Stimulated activated memory B cell treated with anti-CD40 and anti-IgM and Interleukin-4, amounts not matched to agents 10 μg/mL and 1 μg/mL and 100 μg/mL, for 72 hours (primary cell): ENCODE results near the gene SLC8A1.

Experiments used
- ATAC-seq: fragments of 150-1000 bp; cut with Tn5 transposase; 2 replicates; pipeline ENCODE4 v1.10.0; 2021
- H3K27ac Mint-ChIP-seq: one replicate; pipeline ENCODE4 v1.8.0; 2022; ENCODE audit warnings: mild to moderate bottlenecking, mixed read lengths
- H3K27me3 Mint-ChIP-seq: one replicate; pipeline ENCODE4 v1.8.0; 2022; ENCODE audit warnings: mixed read lengths
- H3K36me3 Mint-ChIP-seq: one replicate; pipeline ENCODE4 v1.8.0; 2022; ENCODE audit warnings: mixed read lengths
- H3K4me1 Mint-ChIP-seq: one replicate; pipeline ENCODE4 v1.8.0; 2022; ENCODE audit warnings: mixed read lengths
- H3K4me3 Mint-ChIP-seq: one replicate; pipeline ENCODE4 v1.8.0; 2022; ENCODE audit warnings: mild to moderate bottlenecking, moderate library complexity, mixed read lengths
- H3K9me3 Mint-ChIP-seq: one replicate; pipeline ENCODE4 v1.8.0; 2022; ENCODE audit warnings: mixed read lengths

The SLC8A1 gene

DNA sequence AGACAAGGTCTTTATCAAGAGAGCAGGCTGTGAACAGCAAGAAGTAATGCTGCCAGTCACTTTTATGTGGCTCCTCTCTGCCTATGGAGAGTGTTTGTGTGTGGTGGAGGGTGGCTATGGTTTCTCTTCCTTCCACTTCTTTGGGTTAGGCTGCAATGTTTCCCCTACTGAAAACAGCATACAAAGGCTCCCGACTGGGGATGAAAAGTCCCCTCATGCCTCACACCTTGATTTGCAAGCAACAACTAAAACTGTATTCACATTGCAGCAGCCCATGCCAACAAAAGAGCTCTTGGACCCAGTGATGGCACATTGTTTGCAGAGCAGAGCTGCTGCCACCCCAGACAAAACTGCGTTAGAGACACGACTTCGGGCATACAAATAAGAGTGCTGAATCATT, 301.6 kb downstream of the SLC8A1 start:
- H3K27ac Mint-ChIP-seq = no peak overlapping the region
- ATAC-seq = no peak
- H3K9me3 Mint-ChIP-seq = no peaks in the 10 kb centered on the region
- no peaks in the 10 kb centered on the region for H3K27me3 Mint-ChIP-seq
- no peaks in the 10 kb centered on the region for H3K4me1 Mint-ChIP-seq
- no peaks in the 10 kb centered on the region for H3K36me3 Mint-ChIP-seq
- H3K4me3 Mint-ChIP-seq = no peak overlapping the region

DNA sequence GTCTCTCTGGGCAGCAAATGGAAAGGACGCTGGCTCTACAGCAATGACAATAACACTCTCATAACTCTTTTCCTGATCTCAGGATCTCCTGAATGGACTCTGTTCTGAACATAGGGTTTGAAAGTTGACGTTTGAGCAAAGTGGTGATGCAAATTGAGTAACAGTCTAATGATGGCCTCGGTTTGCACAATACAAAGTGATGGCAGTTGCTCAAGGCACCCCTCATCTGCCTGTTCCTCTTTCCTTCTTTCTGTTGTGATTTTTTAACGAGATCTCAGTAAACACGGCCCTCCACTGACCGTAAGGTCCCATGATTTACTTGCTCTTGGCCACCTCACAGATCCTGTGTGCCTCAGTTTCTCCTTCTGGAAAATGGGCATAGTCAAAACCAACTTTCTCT, 303.6 kb downstream of the SLC8A1 start:
- no peaks in the 10 kb centered on the region for H3K36me3 Mint-ChIP-seq

DNA sequence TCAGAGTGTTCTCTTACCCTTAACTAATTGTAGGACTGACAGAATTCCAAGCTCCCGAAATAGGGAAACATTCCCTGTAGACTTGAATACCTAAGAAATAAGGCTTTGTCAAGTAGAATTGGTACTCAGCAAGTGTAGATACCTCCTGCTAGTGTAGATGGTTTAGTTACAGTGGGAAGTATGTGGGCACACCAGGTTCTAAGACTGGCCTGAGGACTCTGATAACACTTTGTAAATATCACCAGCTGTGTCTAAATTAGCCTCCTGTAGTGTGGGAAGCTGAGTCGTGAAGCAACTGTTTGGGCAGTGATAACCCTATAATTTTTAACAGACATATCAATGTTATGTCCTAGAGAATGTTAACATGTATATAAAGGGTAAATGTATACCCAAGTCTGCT, 304.5 kb downstream of the SLC8A1 start:
- no peak for ATAC-seq
- H3K27ac Mint-ChIP-seq = no peak overlapping the region

More for the DNA sequence above, 303.6 kb downstream of the SLC8A1 start:
- Mint-ChIP-seq H3K27me3 (no peaks in the 10 kb centered on the region), H3K27ac (no peak overlapping the region), H3K4me1 (no peaks in the 10 kb centered on the region), H3K9me3 (no peaks in the 10 kb centered on the region), H3K4me3 (no peak overlapping the region)
- ATAC-seq = no peak

DNA sequence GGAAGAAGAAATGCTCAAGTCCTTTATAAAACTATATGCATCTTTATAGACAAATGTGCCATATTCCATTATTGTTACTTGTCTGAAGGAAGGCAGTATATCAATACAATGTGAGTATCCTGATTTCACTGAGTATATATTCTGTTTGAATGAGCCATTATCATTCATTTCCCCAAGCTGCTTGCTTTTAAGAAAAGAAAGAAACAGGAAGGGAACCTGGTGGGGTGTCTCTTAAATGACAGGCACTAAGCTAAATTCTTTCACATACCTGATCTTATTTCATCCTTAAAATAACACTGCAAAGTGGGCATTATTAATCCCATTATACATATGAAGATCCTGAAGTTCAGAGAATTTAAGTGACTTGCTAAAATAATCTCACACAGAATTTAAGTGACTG, 307.9 kb downstream of the SLC8A1 start:
- Mint-ChIP-seq H3K4me1 (no peaks in the 10 kb centered on the region), H3K4me3 (no peak overlapping the region), H3K9me3 (no peaks in the 10 kb centered on the region), H3K36me3 (no peaks in the 10 kb centered on the region), H3K27ac (no peak overlapping the region), H3K27me3 (no peaks in the 10 kb centered on the region)
- no peak for ATAC-seq

More for the DNA sequence above, 304.5 kb downstream of the SLC8A1 start:
- H3K4me3 Mint-ChIP-seq = no peak overlapping the region
- no peaks in the 10 kb centered on the region for H3K4me1 Mint-ChIP-seq
- no peaks in the 10 kb centered on the region for H3K9me3 Mint-ChIP-seq
- no peaks in the 10 kb centered on the region for H3K36me3 Mint-ChIP-seq
- no peaks in the 10 kb centered on the region for H3K27me3 Mint-ChIP-seq

DNA sequence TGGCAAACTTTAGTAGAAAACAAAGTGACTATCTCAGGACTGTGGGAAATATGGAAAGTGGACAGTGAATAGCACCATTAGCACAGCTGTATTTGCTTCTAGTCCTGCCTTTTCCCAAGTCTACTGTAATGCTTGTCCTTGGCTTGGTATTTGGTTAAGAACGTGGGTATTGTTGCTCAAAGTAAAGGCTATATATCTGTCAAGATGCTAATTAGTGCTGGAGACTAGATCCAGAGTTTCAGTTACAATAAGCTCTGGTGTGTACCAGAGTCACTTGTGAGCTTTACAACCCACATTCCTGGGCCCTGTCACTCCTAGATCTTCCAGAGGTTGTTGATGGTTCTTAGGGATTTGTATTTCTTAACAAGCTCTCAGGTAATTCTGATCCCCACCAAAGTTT, 313.6 kb downstream of the SLC8A1 start:
- Mint-ChIP-seq H3K27ac (no peak overlapping the region), H3K9me3 (no peaks in the 10 kb centered on the region), H3K36me3 (no peaks in the 10 kb centered on the region), H3K27me3 (no peaks in the 10 kb centered on the region), H3K4me3 (no peak overlapping the region), H3K4me1 (no peaks in the 10 kb centered on the region)
- ATAC-seq = no peak

DNA sequence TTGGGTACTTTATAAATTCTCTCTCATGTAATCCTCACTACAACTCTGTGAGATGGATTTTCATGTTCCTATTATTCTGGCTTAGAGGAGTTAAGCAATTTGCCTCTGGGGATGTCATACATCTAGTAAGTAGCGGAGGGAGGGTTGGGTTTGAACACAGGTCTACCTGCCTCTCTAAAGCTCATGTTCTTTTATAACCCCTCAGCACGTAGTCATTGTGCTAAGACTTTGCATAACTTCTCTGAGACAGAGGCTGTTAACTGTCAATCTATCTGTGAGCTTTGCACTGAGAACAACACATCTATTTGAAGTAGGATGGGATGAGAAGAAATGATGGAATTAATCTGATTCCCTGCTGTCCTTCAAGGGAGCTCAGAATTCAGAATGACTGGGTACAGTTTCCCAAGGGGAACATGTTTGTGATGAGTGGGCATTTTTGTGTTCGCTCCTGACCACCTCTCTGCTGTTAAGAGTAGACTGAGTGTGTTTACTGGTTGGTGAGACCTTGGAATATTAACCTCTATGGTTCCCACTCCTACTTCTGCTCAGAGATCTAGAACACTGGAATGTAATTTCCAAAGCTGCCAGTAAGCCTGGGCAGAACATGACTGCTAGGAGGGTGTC, 320.7 kb downstream of the SLC8A1 start:
- no peaks in the 10 kb centered on the region for H3K36me3 Mint-ChIP-seq
- no peaks in the 10 kb centered on the region for H3K9me3 Mint-ChIP-seq
- no peak overlapping the region for H3K4me3 Mint-ChIP-seq
- ATAC-seq = no peak
- H3K27ac Mint-ChIP-seq = no peak overlapping the region
- no peaks in the 10 kb centered on the region for H3K27me3 Mint-ChIP-seq
- H3K4me1 Mint-ChIP-seq = no peaks in the 10 kb centered on the region

DNA sequence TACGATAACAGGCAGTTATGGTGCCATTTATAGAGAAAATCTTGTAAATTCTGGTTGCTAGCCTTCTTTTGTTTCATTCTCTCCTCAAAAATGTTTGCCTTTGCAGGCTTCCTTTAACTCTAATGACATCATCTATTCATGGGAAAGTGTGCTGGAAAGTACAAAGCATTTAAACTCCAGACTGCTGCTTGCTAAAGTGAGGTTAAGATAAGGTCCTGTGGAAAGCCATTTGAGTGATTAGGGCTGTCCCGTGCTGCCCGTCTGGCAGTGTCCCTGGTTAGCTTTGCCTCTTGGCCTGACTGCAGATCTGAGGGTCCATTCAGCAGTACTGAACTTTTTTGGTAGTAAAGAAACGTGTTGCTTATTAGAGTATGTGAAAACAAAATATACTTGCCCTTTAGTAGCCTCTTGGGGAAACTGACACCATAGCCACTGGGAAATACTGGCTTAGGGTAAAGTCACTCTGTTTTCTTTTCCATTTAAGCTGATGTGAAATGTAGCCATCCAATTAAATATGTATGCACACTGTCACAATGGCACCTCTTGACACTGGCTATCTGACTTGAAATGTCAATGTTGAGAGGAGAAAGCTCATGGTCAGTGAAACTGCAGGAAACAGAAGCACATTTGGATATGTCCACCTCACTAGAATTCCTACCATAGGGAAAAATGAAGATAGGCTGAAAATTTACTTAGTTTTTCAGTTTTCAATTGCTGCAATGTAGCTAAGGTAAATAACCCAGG, 321.5 kb downstream of the SLC8A1 start:
- no peaks in the 10 kb centered on the region for H3K27me3 Mint-ChIP-seq
- ATAC-seq = no peak
- H3K9me3 Mint-ChIP-seq = no peaks in the 10 kb centered on the region

DNA sequence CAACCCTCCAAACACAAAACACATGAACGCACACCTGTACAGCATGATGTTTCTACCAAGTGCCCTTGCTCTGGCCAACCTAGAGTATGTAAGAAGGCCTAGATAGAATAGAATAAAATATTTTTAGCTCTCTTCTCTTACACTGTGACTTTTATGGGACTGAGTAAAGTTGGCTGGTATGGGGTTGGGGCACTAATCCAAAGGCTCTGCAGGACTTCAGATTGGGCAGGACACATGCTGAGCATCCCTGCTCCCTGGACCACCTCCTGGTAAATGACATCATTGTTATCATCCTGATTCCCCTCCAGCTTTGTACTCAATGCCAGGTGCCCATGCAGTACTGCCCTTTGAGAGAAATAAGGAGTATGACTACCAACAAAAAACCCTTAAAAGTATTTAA, 322.2 kb downstream of the SLC8A1 start:
- Mint-ChIP-seq H3K36me3 (no peaks in the 10 kb centered on the region), H3K27me3 (no peaks in the 10 kb centered on the region), H3K27ac (no peak overlapping the region), H3K9me3 (no peaks in the 10 kb centered on the region), H3K4me1 (no peaks in the 10 kb centered on the region), H3K4me3 (no peak overlapping the region)
- no peak for ATAC-seq

More for the DNA sequence above, 321.5 kb downstream of the SLC8A1 start:
- H3K27ac Mint-ChIP-seq = no peak overlapping the region
- no peaks in the 10 kb centered on the region for H3K4me1 Mint-ChIP-seq
- H3K4me3 Mint-ChIP-seq = no peak overlapping the region
- H3K36me3 Mint-ChIP-seq = no peaks in the 10 kb centered on the region

DNA sequence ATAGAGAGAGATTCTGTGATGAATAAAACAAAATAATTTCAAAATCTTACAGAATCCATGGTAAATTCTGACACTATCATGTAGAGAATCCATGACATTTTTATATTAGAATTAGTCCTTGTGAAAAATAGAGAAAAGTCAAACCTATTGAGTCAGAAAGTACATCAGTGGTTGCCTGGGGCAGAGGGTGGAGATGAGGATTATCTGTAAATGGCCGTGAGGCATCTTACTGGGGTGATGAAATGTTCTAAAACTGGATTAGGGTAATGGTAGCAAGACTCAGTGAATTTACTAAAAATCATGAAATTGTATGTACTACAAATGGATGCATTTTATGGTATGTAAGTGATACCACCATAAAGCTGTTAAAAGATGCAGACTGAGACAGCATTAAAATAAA, 323.1 kb downstream of the SLC8A1 start:
- Mint-ChIP-seq H3K36me3 (no peaks in the 10 kb centered on the region), H3K4me1 (no peaks in the 10 kb centered on the region), H3K27me3 (no peaks in the 10 kb centered on the region), H3K27ac (no peak overlapping the region), H3K4me3 (no peak overlapping the region), H3K9me3 (no peaks in the 10 kb centered on the region)
- no peak for ATAC-seq

DNA sequence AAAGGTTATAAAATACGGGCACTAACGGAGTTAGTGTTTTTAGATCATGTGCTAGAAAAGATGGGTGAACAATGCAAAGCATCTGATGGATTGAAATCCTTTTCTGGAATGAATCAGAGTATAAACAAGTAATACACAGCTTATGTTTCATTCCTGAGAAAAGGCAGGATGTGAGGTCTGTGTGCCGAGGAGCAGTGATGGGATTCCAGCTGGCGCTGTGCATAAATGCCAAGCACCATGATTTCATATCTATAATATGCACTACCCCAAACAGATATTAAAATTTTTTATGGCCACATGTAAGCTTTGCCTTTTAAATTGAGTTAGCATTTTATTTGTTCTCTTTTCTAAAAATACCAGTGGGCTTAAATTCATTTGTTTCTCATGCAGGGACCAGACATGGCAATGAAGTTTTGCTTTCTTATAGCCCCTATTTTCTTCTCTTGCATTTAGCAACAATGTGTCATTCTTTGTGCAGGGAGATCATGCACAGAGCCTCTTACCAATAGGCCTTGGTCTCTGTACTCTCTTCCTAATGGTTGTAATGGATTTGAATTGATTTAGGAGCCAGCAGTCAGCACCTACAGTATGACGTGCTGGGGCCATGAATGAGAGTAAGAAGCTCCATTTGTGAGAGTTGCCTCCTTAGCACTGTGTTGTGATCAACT, 323.9 kb downstream of the SLC8A1 start:
- H3K9me3 Mint-ChIP-seq = no peaks in the 10 kb centered on the region
- H3K27ac Mint-ChIP-seq = no peak overlapping the region

DNA sequence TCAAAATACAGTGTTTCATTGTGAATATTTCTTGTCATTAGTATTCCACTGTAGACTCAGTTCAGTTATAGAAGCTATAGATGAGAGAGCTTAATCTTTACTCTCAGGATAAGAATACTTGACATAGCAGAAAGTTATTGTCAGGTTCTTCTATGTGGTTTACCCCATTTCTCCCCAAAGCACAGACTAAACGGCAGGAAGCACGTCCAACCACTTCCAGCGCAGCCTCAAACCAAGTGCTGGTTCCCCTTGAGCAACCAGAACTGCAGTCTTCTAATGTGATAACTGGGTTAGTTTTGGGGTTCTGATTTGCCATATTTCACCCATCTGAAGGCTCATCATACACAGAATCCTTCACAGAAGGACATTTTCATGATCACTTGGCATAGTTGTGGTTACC, 324.7 kb downstream of the SLC8A1 start:
- no peaks in the 10 kb centered on the region for H3K4me1 Mint-ChIP-seq
- no peaks in the 10 kb centered on the region for H3K27me3 Mint-ChIP-seq
- no peaks in the 10 kb centered on the region for H3K9me3 Mint-ChIP-seq
- no peaks in the 10 kb centered on the region for H3K36me3 Mint-ChIP-seq
- no peak overlapping the region for H3K27ac Mint-ChIP-seq
- no peak for ATAC-seq
- no peak overlapping the region for H3K4me3 Mint-ChIP-seq

More for the DNA sequence above, 323.9 kb downstream of the SLC8A1 start:
- ATAC-seq = no peak
- no peaks in the 10 kb centered on the region for H3K36me3 Mint-ChIP-seq
- H3K4me1 Mint-ChIP-seq = no peaks in the 10 kb centered on the region
- H3K27me3 Mint-ChIP-seq = no peaks in the 10 kb centered on the region
- no peak overlapping the region for H3K4me3 Mint-ChIP-seq

DNA sequence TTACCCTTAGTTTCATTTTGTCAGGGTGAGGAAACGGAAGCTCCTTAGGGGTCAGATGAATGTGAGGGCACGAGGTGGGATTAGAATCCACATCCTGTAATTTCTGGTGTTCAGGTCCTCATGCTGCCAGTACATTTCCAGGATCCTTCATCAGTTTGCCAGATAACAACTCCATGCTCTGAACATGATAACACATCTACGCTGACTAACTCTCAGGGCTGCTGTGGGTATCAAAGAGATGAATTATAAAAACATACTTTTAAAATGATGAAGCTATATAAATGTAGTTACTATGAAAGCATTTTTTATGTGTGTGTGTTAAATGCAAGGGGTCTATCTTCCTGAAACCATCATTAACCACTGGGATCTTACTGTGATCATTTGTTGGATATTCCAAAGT, 325.9 kb downstream of the SLC8A1 start:
- ATAC-seq = no peak
- H3K36me3 Mint-ChIP-seq = no peaks in the 10 kb centered on the region
- H3K4me1 Mint-ChIP-seq = no peaks in the 10 kb centered on the region
- H3K9me3 Mint-ChIP-seq = no peaks in the 10 kb centered on the region
- H3K4me3 Mint-ChIP-seq = no peak overlapping the region
- no peaks in the 10 kb centered on the region for H3K27me3 Mint-ChIP-seq
- H3K27ac Mint-ChIP-seq = no peak overlapping the region

DNA sequence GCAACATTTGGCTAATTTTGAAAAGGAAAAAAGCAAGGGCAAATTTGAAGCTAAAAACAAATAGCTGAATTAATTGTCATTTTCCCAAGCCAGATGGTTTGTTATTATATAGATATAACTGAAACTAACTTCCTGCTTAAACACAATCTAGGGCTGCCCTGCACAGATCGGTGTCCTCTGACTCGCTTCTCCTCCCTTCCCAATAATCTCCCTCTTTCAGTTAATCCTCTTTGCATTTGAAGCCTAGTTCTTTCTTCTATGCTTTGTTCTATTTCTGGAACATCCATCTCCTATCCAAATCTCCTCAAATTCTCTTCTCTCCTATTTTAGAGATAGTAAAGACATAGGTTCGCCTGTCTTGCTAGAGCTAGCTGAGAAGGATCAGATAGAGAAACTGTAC, 328.1 kb downstream of the SLC8A1 start:
- Mint-ChIP-seq H3K27me3 (no peaks in the 10 kb centered on the region), H3K4me1 (no peaks in the 10 kb centered on the region), H3K27ac (no peak overlapping the region), H3K4me3 (no peak overlapping the region), H3K9me3 (no peaks in the 10 kb centered on the region), H3K36me3 (no peaks in the 10 kb centered on the region)
- no peak for ATAC-seq

DNA sequence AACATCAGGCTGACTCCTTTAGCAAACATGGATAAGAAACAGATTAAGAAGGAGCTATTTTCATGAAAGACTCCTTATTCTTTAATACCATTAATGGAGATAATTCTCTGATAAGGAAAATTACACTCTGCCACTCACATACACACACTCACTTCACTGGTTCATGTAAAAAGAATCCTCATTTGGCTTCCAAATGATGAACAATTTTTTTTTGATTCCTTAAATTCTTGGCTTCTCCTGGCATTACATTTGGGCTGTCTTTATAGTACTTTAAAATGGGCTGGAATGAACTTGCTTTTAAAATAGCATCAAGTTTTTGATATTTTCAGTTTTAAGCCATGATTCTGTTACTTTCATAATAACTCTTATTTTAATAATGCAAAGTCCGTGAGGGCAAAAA, 328.6 kb downstream of the SLC8A1 start:
- no peaks in the 10 kb centered on the region for H3K4me1 Mint-ChIP-seq
- H3K27me3 Mint-ChIP-seq = no peaks in the 10 kb centered on the region
- H3K4me3 Mint-ChIP-seq = no peak overlapping the region
- H3K36me3 Mint-ChIP-seq = no peaks in the 10 kb centered on the region
- H3K27ac Mint-ChIP-seq = no peak overlapping the region
- no peaks in the 10 kb centered on the region for H3K9me3 Mint-ChIP-seq
- ATAC-seq = no peak

DNA sequence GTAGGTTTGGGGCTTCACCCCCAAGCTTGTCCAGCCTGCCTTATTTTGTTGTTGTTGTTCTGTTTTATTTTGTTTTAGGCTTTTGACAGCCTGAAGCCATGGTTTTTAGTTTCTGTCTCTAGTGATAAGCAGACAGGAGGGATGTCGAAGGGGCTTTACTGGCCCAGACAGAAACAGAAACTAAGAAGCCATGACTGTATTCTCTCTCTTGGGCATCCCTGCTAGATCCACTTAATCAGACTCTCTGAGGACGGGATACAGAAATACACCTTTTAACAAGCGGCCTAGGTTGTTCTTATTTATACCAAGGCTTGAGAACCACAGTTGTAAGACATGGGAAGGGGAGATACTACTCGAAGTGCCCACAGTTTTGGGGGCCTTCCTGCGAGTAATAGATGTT, 330.9 kb downstream of the SLC8A1 start:
- H3K27ac Mint-ChIP-seq = no peak overlapping the region
- H3K4me1 Mint-ChIP-seq = no peaks in the 10 kb centered on the region
- H3K9me3 Mint-ChIP-seq = no peaks in the 10 kb centered on the region
- ATAC-seq = no peak
- H3K36me3 Mint-ChIP-seq = no peaks in the 10 kb centered on the region
- H3K4me3 Mint-ChIP-seq = no peak overlapping the region
- no peaks in the 10 kb centered on the region for H3K27me3 Mint-ChIP-seq

DNA sequence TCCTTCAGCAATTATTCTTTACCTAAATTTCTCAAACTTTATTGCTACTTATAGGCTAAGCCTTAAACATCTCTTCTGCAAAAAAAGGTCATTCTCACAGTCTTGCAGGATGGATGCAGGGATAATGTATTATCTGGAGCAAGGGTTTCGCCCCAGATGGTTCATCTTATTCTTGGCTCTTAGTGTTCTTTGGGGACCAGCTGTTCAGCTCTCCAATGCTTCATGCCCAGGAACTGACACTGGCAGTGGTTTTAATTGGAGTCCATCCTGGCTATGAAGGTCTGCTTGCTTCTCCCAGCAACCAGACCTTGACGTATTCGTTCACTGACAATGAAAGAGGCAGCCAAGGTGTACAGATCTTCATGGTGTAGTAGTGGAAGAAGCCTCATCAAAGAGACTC, 331.9 kb downstream of the SLC8A1 start:
- no peaks in the 10 kb centered on the region for H3K9me3 Mint-ChIP-seq
- no peaks in the 10 kb centered on the region for H3K27me3 Mint-ChIP-seq
- no peaks in the 10 kb centered on the region for H3K4me1 Mint-ChIP-seq
- no peak overlapping the region for H3K4me3 Mint-ChIP-seq
- no peaks in the 10 kb centered on the region for H3K36me3 Mint-ChIP-seq
- no peak for ATAC-seq
- no peak overlapping the region for H3K27ac Mint-ChIP-seq
